Activated B cell treated with CpG ODN at 0.5 μM for 24 hours (primary cell): ENCODE measurements around the gene ANO8. TPM values are rescaled to one million over a fixed set of nuclear protein-coding genes. Genes with fewer than 3 reads are reported as not detected.

Experiments used
- ATAC-seq: fragments of 200-7000 bp; cut with Tn5 transposase; one replicate; pipeline ENCODE4 v1.10.0; 2021; ENCODE audit warnings: low read depth, mild to moderate bottlenecking, moderate library complexity
- CTCF ChIA-PET: fragments of 350-600 bp; sonication (Branson Sonifier 250); formaldehyde crosslinking; loops from one replicate; lab custom pipeline; 2021; ENCODE audit warnings: antibody characterized with exemption; lab: Charles Lee
- POLR2A ChIA-PET: fragments of 350-600 bp; sonication (Branson Sonifier 250); formaldehyde crosslinking; loops from one replicate; lab custom pipeline; 2021; ENCODE audit warnings: antibody characterized with exemption; lab: Charles Lee
- DNase-seq: peaks from one replicate; pipeline ENCODE4 v3.0.0; 2022
- H3K27ac Mint-ChIP-seq: one replicate; pipeline ENCODE4 v1.8.0; 2020; ENCODE audit warnings: mixed read lengths
- H3K27me3 Mint-ChIP-seq: one replicate; pipeline ENCODE4 v1.8.0; 2021; ENCODE audit warnings: mixed read lengths
- H3K36me3 Mint-ChIP-seq: one replicate; pipeline ENCODE4 v1.8.0; 2021; ENCODE audit warnings: low read depth, mixed read lengths
- H3K4me1 Mint-ChIP-seq: one replicate; pipeline ENCODE4 v1.8.0; 2021; ENCODE audit warnings: mixed read lengths
- H3K4me3 Mint-ChIP-seq: one replicate; pipeline ENCODE4 v1.8.0; 2020; ENCODE audit warnings: mild to moderate bottlenecking, mixed read lengths
- H3K9me3 Mint-ChIP-seq: one replicate; pipeline ENCODE4 v1.8.0; 2020; ENCODE audit warnings: mixed read lengths
- intact Hi-C: fragments of 100-400 bp; cut with micrococcal nuclease; formaldehyde crosslinking; loops from one replicate; pipeline ENCODE4 v1.15.1; 2024
- total RNA-seq: library from RNA; stranded (reverse); gene quantifications from 2 replicates; pipeline ENCODE4 v1.2.3, GENCODE V29; 2022
- TF ChIP-seq, protein P1 (sequence below): fragments of 200-600 bp; IDR thresholded peaks from one replicate; pipeline ENCODE4 v1.8.0; 2022; ENCODE audit warnings: antibody characterized with exemption, mild to moderate bottlenecking

Gene ANO8
- total RNA-seq, 1 donor from 2014 or later, result 2.2 TPM

DNA sequence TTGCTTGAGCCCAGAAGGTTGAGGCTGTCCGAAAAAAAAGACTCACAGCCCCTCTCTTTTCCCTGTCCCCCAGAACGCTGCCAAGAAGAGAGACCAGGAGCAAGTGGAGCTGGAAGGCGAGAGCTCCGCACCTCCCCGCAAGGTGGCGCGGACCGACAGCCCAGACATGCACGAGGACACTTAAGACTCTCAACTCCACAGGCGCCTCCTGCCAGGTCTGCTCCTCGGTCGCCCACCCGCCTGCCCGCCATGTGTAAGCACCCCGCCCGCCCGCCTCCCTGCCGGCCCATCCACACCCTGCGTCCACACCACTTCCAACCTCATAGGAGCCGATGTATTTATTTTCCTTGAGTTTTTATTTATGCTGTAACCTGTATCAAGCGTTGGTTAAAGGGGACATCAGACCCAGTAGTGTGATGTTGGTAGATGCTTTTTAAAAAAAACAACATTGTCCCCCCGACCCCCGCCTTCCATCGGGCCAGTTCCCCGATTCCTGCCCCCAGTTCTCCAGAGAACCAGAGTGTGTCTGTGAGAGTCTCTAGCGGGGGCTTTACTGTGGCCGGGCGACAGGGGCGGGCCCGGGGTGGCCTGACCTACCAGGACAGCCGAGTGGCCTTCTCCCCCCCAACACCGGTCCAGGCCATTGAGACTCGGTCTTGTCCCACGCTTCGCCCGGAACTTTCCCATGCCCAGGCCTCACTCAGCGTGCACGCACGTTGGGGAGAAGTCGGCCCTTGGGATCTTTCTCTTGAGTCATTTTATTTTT, 15.0 kb downstream of the ANO8 start:
- Mint-ChIP-seq H3K4me3 (no peak overlapping the region), H3K36me3 (peaks cover 47% of the 10 kb centered on the region), H3K27ac (no peak overlapping the region), H3K9me3 (no peaks in the 10 kb centered on the region), H3K4me1 (peaks cover 4% of the 10 kb centered on the region), H3K27me3 (no peaks in the 10 kb centered on the region)
- ATAC-seq, result no peak
- TF ChIP-seq, protein P1, sequence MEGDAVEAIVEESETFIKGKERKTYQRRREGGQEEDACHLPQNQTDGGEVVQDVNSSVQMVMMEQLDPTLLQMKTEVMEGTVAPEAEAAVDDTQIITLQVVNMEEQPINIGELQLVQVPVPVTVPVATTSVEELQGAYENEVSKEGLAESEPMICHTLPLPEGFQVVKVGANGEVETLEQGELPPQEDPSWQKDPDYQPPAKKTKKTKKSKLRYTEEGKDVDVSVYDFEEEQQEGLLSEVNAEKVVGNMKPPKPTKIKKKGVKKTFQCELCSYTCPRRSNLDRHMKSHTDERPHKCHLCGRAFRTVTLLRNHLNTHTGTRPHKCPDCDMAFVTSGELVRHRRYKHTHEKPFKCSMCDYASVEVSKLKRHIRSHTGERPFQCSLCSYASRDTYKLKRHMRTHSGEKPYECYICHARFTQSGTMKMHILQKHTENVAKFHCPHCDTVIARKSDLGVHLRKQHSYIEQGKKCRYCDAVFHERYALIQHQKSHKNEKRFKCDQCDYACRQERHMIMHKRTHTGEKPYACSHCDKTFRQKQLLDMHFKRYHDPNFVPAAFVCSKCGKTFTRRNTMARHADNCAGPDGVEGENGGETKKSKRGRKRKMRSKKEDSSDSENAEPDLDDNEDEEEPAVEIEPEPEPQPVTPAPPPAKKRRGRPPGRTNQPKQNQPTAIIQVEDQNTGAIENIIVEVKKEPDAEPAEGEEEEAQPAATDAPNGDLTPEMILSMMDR, result no peak
- intact Hi-C loops, result no loop called here
- CTCF ChIA-PET, result no interaction called here
- DNase-seq, result no peak
- POLR2A ChIA-PET, result no interaction called here

DNA sequence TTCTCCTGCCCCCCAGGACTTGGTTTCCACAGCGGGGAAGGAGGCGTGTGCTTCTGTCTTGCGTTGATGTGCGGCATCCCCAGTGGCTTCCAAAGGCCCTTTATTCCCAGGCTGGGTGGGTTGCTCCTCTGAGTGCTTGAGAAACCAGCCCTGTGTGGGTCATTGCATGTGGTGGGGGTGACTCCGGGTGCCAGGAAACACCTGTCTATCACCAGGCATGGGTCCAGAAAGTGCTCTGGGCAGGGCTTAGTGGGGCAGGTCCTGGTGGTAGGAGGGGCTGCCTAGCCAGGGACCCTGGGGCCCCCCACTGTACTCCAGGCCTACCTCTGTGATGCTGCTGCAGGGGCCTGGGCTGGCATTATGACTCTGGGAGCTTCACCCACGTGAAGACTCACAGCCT, 15.7 kb downstream of the ANO8 start:
- no peaks in the 10 kb centered on the region for H3K9me3 Mint-ChIP-seq
- no peak overlapping the region for H3K4me3 Mint-ChIP-seq
- TF ChIP-seq, protein P1, result no peak
- peaks cover 54% of the 10 kb centered on the region for H3K36me3 Mint-ChIP-seq
- peaks cover 4% of the 10 kb centered on the region for H3K4me1 Mint-ChIP-seq
- DNase-seq, result no peak
- no peak for ATAC-seq
- no peaks in the 10 kb centered on the region for H3K27me3 Mint-ChIP-seq
- ChIA-PET CTCF (no interaction called here), POLR2A (interaction anchor here (0.5 kb wide), 1 partner anchor 62 kb away, joined by 3 read pairs; no protein-coding TSS in a partner anchor)
- H3K27ac Mint-ChIP-seq, result no peak overlapping the region
- intact Hi-C loops, result no loop called here

DNA sequence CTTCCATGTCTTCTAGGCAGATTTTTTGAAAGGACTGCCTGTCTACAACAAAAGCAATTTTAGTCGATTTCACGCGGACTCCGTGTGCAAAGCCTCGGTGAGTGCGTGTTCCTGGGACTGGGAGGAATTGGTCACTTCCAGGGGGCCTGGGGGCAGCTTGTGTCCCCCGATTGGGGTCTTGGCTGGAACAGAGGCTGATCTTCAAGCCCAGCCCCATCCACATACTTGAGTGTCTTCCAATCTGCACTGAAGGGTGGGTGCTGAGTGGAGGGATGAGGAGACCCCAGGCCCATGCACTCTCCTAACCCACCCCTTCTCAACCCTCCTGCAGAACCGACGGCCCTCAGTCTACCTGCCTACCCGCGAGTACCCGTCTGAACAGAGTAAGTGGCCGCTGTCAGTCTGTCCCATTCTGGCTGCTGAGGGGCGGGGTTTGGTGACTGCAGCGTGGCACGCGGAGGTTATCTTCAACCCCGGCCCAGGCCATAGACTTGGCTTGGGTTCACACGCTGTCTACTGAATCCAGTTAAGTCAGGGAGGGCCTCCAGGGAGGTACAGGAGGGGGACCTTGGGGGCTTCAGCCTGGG, 20.6 kb downstream of the ANO8 start:
- no peak for DNase-seq
- ATAC-seq, result no peak
- no peak overlapping the region for H3K4me3 Mint-ChIP-seq
- no peaks in the 10 kb centered on the region for H3K9me3 Mint-ChIP-seq
- no peaks in the 10 kb centered on the region for H3K27me3 Mint-ChIP-seq
- CTCF ChIA-PET, result no interaction called here
- H3K4me1 Mint-ChIP-seq, result peaks cover 20% of the 10 kb centered on the region
- intact Hi-C loops, result no loop called here
- TF ChIP-seq, protein P1, result no peak
- POLR2A ChIA-PET, result no interaction called here
- H3K36me3 Mint-ChIP-seq, result peaks cover 41% of the 10 kb centered on the region
- no peak overlapping the region for H3K27ac Mint-ChIP-seq

DNA sequence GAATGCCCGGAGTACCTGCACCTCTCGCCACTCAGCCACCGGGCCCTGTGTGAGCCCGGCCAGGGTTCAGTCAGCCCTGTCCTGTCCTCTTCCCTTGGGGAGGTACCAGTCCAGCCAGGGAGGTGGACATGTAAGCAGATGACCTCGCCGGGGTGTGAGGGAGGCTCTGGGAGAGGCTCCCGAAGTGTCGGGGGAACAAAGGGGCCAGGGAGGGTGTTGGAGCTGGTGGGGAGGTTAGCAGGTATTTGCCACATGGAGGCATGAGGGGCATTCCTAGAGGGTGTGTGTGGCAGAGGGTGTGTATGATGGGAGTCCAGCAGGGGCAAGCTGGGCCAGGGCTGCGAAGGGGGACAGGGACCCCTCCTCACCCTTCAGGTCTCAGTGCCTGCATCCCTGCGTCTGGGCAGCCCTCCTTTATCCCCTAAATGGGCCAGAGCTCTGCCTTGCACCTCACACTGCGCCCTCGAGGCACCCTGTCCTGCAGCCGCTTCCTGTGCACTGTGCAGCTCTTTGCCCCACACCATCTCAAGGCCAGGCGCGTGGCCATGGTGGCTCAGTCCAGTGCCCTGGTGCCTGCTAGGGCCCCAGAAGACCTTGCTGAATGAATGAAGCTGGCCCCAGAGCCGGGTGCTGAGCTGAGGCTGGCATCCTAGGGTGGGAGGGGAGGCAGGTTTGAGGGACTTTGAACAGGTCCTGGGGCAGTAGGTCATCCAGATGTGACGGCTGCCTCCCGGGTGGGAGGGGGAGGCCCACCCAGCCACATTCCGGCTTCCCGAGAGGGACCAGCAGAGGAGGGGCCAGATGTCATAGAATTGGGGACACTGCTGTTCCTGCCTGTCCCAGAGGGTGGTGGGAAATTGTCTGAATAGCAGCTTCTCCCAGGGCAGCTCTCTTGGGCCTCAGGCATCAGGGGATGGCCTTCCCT, 22.2 kb downstream of the ANO8 start:
- H3K9me3 Mint-ChIP-seq, result no peaks in the 10 kb centered on the region
- H3K4me3 Mint-ChIP-seq, result no peak overlapping the region
- H3K4me1 Mint-ChIP-seq, result peaks cover 27% of the 10 kb centered on the region
- H3K27ac Mint-ChIP-seq, result no peak overlapping the region
- CTCF ChIA-PET, result no interaction called here
- TF ChIP-seq, protein P1, result no peak
- peaks cover 37% of the 10 kb centered on the region for H3K36me3 Mint-ChIP-seq
- no peaks in the 10 kb centered on the region for H3K27me3 Mint-ChIP-seq
- no peak for ATAC-seq
- intact Hi-C loops, result no loop called here
- POLR2A ChIA-PET, result no interaction called here
- DNase-seq, result no peak
